HG03457 (cell line): ENCODE measurements around the gene ANXA1.
"Not testable (repeated sequence)": the region's sequence is repeated elsewhere in the genome, so short reads cannot be mapped to it uniquely, and the experiment has no call there.

Experiments
- ATAC-seq: cut with Tn5 transposase; IDR thresholded peaks from one replicate; pipeline ENCODE4 v1.9.1; 2021; ENCODE audit warnings: moderate number of reproducible peaks; ENCODE audit not compliant: unreplicated experiment

ANXA1 gene

DNA sequence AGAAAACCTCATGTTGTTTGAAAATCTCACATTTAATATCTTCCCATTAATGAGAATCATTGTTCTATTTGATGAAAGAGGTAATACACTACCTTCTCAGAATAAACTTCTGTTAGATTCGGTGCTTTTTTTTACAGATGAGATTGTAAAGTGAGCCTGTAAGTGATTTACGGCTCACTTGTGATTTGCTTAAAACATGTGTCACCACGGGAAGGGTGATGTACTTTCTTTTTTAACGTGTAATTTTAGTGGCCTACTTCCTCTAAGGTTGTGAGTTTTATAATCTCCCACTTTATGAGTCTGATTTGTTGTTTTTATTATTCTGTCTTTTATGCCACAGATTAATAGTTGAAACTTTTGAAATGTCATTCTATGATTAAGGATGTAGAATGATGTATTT is 15.9 kb downstream of the ANXA1 start:
- ATAC-seq: no peak

DNA sequence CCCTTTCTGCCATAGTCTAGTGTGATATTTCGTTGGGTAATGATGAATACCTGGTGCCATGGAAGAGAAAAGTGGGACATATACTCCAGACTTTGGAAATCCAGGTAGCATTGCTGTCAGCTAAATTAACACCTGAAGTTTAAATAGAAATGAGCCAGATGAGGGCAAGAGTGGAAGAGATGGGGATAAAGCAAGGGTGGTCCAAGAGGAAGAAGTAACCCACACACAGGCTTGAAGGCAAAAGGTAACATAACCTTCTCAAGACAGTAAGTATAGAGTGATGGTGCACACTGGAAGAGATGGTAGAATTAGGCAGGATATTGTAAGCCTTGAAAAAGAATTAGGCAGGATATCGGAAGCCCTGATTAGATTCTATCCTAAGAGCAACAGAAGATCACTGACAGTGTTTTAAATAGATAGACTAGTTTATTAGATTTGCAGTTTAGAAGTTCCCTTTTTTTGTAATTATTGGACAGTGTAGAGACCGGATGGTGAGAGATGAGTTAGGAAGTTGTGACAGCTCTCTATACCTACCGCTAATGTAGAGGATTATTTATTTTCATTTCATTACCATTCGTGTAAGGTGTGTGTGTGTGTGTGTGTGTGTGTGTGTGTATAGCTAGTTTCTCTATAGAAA is 16.8 kb downstream of the ANXA1 start:
- no peak for ATAC-seq

DNA sequence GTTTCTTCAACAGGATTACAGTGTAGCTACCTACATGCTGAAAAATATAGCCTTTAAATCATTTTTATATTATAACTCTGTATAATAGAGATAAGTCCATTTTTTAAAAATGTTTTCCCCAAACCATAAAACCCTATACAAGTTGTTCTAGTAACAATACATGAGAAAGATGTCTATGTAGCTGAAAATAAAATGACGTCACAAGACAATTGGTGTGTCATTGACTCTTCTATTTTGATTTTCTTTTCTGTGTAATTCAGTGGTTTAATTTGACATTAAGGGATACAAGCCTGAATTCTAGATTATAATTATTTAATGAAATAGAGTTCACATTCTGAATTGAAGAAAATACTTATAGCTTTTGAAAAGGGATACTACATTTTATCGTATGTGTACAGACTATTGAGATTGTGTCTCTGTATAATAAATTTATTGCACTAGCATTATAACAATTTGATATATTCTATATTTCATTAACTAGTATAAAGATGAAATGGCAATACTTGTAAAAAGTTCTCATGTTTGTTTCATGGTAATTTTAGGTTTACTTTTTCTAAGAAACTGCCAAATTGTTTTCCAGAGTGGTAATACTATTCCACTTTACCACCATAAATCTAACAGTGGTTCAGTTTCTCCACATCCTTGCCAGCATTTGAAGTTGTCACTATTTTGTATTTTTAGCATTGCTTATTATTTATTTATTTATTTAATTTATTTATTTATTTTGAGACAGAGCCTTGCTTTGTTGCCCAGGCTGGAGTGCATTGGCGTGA is 18.7 kb downstream of the ANXA1 start:
- no peak for ATAC-seq

DNA sequence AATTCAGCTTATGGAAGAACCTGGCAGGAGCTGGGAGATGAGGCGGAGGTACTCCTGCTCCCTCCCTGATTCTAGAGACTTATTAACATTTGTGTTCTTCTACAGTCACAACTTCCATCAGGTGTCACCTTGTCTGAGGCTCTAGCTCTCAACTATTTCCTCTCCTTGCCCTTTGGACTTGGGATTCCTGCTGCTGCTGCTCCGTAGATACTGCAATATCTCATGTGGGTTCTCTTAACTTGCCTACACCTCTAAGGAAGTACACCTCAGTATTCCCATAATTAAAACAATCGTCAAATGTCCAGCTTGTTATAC is 21.2 kb downstream of the ANXA1 start:
- ATAC-seq: no peak

DNA sequence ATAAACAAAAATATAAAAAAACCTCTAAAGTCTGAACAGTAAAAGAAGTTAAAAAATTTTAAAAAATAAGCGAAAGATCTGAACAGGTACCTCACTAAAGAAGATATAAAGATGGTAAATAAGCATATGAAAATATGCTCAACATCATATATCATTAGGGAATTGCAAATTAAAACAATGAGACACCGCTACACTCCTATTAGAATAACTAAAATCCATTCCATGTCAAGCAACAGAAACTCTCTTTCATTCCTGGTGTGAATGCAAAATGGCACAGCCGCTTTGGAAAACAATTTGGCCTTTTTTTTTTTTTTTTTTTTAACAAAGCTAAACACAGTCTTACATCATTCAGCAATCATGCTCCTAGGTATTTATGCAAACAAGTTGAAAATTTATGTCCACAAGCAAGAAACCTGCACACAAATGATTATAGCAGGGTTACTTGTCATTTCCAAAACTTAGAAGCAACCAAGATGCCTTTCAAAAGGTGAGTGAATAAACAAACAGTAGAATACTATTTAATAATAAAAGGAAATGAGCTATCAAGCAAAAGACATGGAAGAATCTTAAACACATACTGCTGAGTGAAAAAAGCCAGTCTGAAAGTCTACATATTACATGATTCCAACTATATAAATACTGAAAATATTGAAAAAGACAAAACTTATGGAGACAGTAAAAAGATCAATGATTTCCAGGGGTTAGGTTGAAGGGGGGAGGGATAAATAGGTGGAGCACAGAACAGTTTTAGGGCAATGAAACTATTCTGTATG is 22.1 kb downstream of the ANXA1 start:
- no peak for ATAC-seq

DNA sequence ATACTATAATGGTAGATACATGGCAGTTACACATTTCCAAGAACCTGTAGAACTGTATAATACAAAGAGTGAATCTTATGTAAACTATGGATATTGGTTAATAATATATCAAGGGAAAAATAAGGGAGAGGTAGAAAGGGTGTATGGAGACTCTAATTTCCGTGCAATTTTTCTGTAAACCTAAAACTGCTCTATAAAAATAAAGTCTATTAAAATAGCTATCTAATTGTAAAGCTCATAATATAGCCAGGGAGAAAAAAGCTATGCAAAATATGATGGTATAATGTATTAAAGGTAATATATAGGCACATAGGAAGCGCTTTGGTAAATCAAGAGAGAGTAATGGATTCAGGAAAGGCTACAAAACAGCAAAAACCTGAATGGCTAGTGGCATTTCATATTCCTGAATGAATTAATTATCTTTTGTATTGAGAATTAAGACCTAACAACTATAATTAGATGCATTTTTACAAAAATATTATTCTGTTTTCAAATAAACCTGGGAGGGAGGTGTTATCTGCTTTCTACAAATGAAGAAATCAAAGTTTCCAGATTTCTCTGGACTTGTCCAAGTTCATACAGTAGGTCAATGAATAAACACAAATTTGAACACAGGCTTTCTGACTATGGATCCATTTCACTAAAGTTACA is 22.8 kb downstream of the ANXA1 start:
- no peak for ATAC-seq

DNA sequence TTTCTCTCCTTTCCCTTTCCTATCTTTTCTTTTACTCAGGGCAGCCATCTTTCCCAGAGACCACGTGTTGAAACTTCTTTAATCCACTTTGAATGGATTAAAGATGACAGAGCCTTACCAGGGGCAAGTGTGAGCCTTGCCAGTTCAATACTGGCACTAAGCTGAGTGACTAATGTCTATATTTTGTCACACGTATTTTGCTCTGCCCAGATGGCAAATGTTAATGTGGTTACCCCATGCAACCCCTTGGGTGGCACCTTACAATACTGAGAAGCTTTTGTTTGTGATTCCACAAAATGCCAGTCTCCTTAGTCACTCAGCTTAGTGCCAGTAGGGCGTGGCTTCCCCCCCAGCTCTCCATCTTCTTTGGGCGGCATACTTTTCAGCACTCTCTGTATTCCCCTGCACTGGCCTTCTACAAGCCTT is 24.8 kb downstream of the ANXA1 start:
- no peak for ATAC-seq

DNA sequence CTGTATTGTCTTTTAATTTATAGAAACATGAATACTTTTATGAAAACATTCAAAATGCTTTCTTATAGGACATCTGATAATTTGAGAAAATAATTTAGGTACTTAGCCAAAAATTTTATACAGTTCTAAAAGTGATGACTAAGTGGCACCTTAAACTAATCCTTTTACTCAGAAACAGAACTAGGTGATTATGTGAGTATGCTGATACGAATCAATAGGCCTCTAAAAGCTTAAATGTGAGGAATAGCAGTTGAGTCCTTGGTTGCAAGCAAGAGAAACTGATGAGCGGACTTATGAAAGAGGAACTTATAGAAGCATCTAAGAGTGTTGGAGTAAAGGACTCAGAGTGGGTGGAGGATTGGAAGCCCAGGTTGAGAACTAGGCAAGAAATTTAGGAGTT is 26.4 kb downstream of the ANXA1 start:
- ATAC-seq: no peak

DNA sequence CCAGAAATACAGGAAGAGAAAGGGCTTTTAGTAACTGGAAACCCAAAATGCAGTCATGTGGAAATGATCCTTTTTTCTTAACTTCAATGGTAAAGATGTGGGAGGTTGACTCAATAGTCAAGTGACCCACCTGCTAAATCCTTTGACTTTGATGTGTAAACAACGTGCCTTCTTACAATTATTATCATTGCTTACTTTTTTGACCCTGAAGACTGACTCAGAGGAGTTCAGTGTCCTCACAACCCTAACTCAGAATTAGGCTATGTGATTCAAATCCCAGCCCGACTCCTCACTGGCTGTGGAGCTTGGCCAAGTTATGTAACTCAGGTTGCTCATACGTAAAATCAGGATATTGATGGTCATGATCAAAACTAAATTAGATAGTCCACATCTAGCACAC is 27.9 kb downstream of the ANXA1 start:
- no peak for ATAC-seq

DNA sequence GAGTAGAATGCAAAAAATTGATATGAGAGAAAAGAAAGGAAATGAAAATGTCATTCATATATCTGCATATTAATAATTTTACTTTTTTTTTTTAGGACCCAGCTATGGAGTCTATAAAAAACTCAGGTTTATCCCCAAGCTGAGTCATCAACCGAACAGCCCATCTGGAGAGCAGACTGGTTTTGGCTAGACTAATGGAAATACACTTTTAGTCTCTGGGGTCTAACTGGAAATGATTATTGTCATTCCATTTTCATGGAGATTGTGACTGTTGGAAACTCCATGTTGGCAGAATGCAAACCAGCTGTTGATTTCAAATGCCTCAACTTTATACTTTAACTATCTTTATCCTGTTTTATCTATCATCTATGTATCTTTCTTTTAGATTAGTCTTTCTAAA is 28.7 kb downstream of the ANXA1 start:
- no peak for ATAC-seq

DNA sequence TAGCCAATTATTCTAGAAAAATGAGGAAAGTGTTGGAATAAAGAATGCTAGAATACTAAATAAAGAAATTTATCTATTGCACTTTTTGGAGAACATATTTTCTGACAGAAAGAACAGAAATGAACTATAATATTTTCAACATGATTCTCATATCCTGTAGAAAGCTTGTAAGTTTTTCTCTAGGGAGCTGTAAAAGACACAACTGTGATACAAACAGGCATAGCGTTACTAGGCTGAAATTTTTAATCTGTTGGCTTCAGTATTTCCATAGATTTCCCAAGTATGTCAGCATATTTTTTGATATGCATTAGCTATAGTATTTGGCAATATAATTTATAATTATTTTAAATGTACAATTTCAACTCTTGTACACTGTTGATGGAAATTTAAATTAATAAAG is 31.3 kb downstream of the ANXA1 start:
- ATAC-seq: no peak

DNA sequence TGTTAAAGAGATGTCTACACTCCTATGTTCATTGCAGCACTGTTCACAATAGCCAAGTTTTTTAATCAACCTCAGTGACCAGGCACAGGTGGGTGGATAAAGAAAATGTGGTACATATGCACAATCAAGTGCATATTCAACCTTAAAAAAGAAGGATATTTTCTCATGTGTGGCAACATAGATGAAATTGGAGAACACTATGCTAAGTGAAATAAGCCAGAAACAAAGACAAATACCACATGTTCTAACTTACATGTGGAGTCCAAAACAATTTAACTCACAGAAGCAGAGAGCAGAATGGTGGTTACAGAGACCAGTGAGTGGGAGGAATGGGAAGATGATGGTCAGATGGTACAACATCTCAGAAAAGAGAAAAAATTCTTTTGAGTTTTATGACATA is 31.8 kb downstream of the ANXA1 start:
- no peak for ATAC-seq

DNA sequence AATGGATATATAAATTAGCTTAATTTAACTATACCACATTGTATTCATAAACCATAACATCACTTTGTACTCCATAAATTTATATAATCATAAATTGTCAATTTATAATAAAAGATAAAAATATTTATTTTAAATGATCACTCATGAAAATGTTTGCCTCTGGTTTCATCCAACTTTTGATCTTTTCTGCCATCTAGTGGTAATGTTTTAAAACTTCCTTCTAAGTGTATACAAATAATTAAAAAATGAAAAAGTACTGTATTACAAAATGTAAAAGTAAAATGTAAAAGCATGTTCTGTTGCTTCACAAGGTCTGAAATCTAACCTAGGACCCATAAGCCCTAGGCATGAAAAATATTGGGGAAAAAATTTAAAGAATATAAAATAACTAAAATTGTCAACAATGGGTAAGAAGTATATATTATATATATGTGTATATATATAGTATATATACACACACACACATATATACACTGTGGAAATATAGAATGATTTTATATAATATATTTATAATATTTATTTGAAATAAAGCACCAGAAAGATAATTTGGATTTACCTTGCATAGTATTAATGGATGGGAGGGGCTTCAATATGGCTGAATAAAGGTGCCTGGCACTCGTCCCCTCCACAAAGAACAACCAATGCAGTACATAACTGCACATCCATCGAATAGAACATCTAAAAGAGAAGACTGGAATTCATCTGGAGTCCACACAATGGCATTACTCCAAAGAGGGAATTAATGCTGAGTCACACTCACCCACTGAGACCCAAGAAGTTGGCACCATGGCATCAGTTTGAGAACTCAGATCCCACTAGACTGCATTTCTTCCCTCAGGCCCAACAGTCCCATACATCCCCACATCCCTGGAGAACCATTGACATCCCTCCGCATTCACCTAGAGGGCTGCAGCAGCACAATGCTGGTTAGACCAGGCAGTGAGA is 32.5 kb downstream of the ANXA1 start:
- ATAC-seq: no peak

DNA sequence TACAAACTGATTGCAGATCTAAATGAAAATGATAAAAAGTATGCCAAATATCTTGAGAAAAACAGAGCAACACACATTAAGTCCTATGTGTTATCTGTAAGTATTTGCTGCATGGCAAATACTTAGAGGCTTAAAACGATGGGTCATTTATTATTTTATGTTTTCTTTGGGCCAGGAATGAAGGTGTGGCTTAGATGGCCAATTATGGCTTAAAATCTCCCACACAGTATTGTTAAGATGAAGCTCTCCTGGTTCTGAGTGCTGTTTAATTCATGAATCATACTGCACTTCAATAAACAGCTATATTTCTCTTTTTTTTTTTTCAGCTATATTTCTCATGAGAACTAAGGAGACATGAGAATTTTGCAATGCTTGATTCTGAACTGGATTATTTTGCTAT is 39.4 kb downstream of the ANXA1 start:
- ATAC-seq: not testable (repeated sequence)

DNA sequence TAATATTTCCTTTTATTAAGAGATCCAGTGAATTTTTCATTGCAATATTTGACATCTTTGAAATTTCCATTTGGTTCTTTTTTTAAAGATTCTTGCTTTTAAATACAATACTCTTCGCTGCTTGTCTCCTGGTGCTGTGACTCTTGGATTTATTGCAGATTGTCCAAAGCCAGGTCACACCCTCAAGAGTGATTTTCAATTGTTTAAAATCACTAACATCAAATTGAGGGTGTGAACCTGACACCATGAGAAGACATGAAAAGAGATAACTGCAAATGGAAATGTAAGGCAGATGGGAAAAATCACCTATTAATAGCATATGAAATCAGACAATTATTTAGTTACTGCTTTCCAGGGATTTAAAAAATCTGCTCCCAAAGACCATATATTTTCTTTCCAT is 42.6 kb downstream of the ANXA1 start:
- ATAC-seq: no peak

DNA sequence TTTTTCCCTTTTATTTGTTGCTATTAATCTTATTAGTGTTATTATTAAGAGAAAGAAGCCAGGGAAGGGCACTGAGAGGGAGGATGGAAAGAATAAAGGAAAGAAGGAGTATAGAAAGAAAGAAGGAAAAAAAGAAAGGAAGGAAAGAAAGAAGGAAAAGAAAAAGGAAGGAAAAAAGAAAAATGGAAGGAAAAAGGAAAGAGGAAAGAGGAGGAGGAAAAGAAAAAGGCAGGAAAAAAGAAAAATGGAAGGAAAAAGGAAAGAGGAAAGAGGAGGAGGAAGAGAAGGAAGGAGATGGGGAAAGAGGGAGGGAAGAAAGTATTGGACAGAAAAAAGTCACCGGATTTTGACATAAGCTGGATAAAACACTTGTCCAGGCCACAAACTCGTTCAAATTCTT is 47.8 kb downstream of the ANXA1 start:
- no peak for ATAC-seq

DNA sequence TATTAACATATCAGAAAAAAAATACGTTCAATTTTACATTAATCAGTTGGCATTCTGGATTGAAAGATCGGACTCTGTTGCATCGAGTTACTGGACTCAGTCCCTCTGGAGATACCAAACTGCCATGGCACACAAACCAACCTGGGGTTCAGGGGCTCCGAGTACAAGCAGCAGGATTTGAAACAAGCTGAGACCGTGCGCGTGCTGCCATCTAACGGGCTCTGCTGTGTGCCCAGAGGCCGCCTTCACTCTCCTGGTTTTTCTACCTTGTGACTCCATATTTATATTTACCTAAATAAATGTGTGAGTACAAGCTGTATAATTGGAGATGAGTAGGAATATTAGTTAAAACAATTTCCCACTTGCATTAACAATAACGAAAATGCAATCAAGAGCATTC is 48.2 kb downstream of the ANXA1 start:
- no peak for ATAC-seq

DNA sequence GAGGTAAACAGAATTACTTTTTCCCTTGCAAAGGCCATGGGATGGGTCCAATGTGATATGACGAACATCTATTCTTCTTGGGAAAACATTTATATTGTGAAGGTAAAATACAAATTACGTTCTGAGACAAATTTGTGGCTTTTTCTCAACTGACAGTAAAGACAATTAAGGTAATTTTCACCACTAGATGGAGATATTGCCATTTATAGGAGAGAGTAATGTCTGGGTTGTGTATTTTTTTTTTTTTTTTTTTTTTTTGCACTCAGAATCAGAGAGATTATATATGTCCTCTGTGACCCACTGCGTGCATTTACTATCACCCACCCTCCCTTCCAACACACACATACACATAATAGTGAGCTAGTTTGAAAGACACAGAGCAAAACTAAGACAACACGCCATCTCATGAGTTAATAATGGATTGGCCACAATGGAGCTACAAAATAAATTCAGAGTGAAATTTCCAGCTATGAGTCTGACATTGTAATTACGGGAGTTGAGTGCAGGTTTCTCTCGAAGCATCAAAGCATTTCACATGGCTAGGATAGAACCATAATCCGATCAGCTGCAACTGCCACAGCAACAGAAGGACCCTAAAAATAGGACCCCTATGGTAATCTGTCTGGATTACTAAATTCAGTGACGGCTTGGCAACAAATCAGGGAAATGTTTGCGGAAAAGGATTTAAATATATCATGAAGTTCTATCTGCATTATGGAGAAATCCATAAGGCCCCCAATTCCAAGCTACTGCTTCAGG is 49.2 kb downstream of the ANXA1 start:
- no peak for ATAC-seq

DNA sequence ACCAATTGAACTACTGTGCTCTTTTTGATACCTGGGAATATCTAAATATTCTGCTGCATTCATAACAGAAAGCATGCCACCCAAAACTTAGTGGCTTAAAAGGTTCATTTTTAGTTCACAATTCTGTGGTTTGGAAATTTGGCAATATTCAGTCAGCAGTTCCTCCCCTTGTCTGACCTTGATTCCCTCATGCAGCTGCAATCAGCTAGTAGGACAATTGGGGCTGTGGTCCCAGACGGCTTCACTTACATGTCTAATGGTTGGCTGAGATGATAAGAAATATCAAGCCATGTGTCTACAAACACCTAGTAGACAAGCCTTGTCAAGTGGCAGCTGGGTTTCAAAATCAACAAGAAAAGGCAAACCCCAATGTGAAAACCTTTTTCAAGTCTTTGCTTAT is 51.3 kb downstream of the ANXA1 start:
- no peak for ATAC-seq

DNA sequence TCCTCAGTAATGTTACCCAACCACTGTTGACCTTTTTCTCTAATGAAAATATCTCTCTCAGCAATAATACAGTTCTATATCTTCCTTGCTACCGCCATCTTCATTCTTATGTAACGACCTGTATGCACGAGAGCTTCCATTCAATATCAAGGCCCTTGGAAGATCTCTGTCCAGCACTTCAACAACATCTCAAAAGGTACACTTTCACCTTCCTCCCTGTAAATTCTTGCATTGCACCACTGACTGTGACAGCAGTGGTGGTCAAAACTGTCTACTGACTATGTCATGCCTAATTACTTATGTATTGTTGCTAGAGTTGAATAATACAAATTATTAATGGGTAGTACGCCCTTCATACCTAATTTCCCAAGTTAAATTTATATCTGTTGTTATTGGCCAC is 53.3 kb downstream of the ANXA1 start:
- ATAC-seq: no peak
